HTR-8/SVneo (cell line): ENCODE data around the gene SELENOS.

Experiments
- DNase-seq: peaks from one replicate; pipeline ENCODE4 v3.0.0; 2011; ENCODE audit warnings: low spot score, mixed read lengths; ENCODE audit not compliant: insufficient read length
- FAIRE-seq: peaks from 2 replicates; lab custom pipeline; 2011; peaks lifted over from hg19 to GRCh38; lab: Jason Lieb, UNC

The SELENOS gene

GRCh38 chr15:101254157-101255050 is 22.9 kb downstream of the SELENOS start:
- no peak for FAIRE-seq
- DNase-seq: no peak

GRCh38 chr15:101252836-101253235 is 24.4 kb downstream of the SELENOS start:
- FAIRE-seq: no peak
- DNase-seq: no peak

GRCh38 chr15:101251830-101252820 is 25.2 kb downstream of the SELENOS start, which contains the start of gene CHSY1:
Gene CHSY1 (minus strand): TSS chr15:101252048. CDS start chr15:101251456, 592 bp downstream.
- DNase-seq (peak; percentile 71), FAIRE-seq (no peak)

GRCh38 chr15:101250873-101251829 is 26.1 kb downstream of the SELENOS start:
- FAIRE-seq (no peak), DNase-seq (no peak)

GRCh38 chr15:101250341-101250831 is 26.9 kb downstream of the SELENOS start:
- DNase-seq (no peak), FAIRE-seq (no peak)

GRCh38 chr15:101248274-101248673 is 29.0 kb downstream of the SELENOS start:
- FAIRE-seq: no peak
- DNase-seq: no peak

GRCh38 chr15:101246824-101247745 is 30.2 kb downstream of the SELENOS start:
- no peak for FAIRE-seq

GRCh38 chr15:101246391-101246790 is 30.9 kb downstream of the SELENOS start:
- DNase-seq (no peak), FAIRE-seq (no peak)

More at GRCh38 chr15:101246824-101247745, 30.2 kb downstream of the SELENOS start:
- no peak for DNase-seq

- DNase-seq (no peak), FAIRE-seq (no peak)
Observed at GRCh38 chr15:101244889-101245668, 32.2 kb downstream of the SELENOS start.

- FAIRE-seq: no peak
Observed at GRCh38 chr15:101244036-101244781, 33.1 kb downstream of the SELENOS start.

GRCh38 chr15:101243420-101243819 is 33.9 kb downstream of the SELENOS start:
- DNase-seq: no peak
- no peak for FAIRE-seq

More at GRCh38 chr15:101244036-101244781, 33.1 kb downstream of the SELENOS start:
- no peak for DNase-seq

GRCh38 chr15:101242999-101243336 is 34.3 kb downstream of the SELENOS start:
- DNase-seq (no peak), FAIRE-seq (no peak)

- FAIRE-seq (no peak), DNase-seq (no peak)
Observed at GRCh38 chr15:101242160-101242998, 34.9 kb downstream of the SELENOS start.

- no peak for FAIRE-seq
- no peak for DNase-seq
Observed at GRCh38 chr15:101240358-101240757, 36.9 kb downstream of the SELENOS start.

GRCh38 chr15:101239724-101240136 is 37.6 kb downstream of the SELENOS start:
- no peak for FAIRE-seq
- no peak for DNase-seq

GRCh38 chr15:101237251-101237650 is 40.0 kb downstream of the SELENOS start:
- no peak for DNase-seq
- FAIRE-seq: no peak
